Glutamatergic neuron (in vitro differentiated cells): ENCODE measurements around the gene SLC4A7. TPM values are rescaled to one million over a fixed set of nuclear protein-coding genes. Genes with fewer than 3 reads are reported as not detected.

Experiments used
- DNase-seq: peaks from one replicate; pipeline ENCODE4 v3.0.0; 2022
- H3K27ac Mint-ChIP-seq: one replicate; pipeline ENCODE4 v1.8.0; 2020; ENCODE audit warnings: mild to moderate bottlenecking, mixed read lengths, inconsistent platforms; ENCODE audit not compliant: unreplicated experiment
- H3K27me3 Mint-ChIP-seq: one replicate; pipeline ENCODE4 v1.8.0; 2020; ENCODE audit warnings: mild to moderate bottlenecking, moderate library complexity, mixed read lengths, inconsistent platforms; ENCODE audit not compliant: unreplicated experiment
- H3K36me3 Mint-ChIP-seq: one replicate; pipeline ENCODE4 v1.8.0; 2020; ENCODE audit warnings: mild to moderate bottlenecking, mixed read lengths, inconsistent platforms; ENCODE audit not compliant: unreplicated experiment
- H3K4me1 Mint-ChIP-seq: one replicate; pipeline ENCODE4 v1.8.0; 2020; ENCODE audit warnings: mild to moderate bottlenecking, low read depth, mixed read lengths, inconsistent platforms; ENCODE audit not compliant: unreplicated experiment
- H3K4me3 Mint-ChIP-seq: one replicate; pipeline ENCODE4 v1.8.0; 2020; ENCODE audit warnings: mild to moderate bottlenecking, mixed read lengths, inconsistent platforms; ENCODE audit not compliant: unreplicated experiment
- H3K9me3 Mint-ChIP-seq: one replicate; pipeline ENCODE4 v1.8.0; 2020; ENCODE audit warnings: mild to moderate bottlenecking, moderate library complexity, mixed read lengths, inconsistent platforms; ENCODE audit not compliant: unreplicated experiment
- CTCF ChIP-seq: fragments of 200-600 bp; sonication (generic); IDR thresholded peaks from one replicate; pipeline ENCODE4 v1.5.0; 2021; ENCODE audit not compliant: partially characterized antibody, unreplicated experiment
- total RNA-seq: library from RNA; stranded (reverse); fragmentation: NEBNext Ultra II Directional; extraction: Animal tissue kit (Norgen Biotek cat#: 25700); gene quantifications from one replicate; pipeline ENCODE4 v1.2.1, GENCODE V29; 2021; ENCODE audit not compliant: unreplicated experiment

Gene SLC4A7
- total RNA-seq, 1 donor from 2014 or later: 67.0 TPM

- no peaks in the 10 kb centered on the region for H3K9me3 Mint-ChIP-seq
- no peak overlapping the region for H3K4me3 Mint-ChIP-seq
- H3K27ac Mint-ChIP-seq: no peak overlapping the region
- no peaks in the 10 kb centered on the region for H3K36me3 Mint-ChIP-seq
- TF ChIP-seq CTCF: no peak
- H3K4me1 Mint-ChIP-seq: no peaks in the 10 kb centered on the region
- no peak for DNase-seq
- no peaks in the 10 kb centered on the region for H3K27me3 Mint-ChIP-seq
Measured at GRCh38 chr3:27526614-27527315, 42.6 kb upstream of the SLC4A7 start.

GRCh38 chr3:27521872-27522265, 37.7 kb upstream of the SLC4A7 start:
- H3K27me3 Mint-ChIP-seq: no peaks in the 10 kb centered on the region
- no peaks in the 10 kb centered on the region for H3K4me1 Mint-ChIP-seq
- no peak overlapping the region for H3K4me3 Mint-ChIP-seq
- no peak for DNase-seq
- no peak for TF ChIP-seq CTCF
- H3K36me3 Mint-ChIP-seq: no peaks in the 10 kb centered on the region
- no peak overlapping the region for H3K27ac Mint-ChIP-seq
- no peaks in the 10 kb centered on the region for H3K9me3 Mint-ChIP-seq

- no peak for TF ChIP-seq CTCF
- Mint-ChIP-seq H3K27ac (no peak overlapping the region), H3K27me3 (no peaks in the 10 kb centered on the region), H3K4me1 (no peaks in the 10 kb centered on the region), H3K9me3 (no peaks in the 10 kb centered on the region), H3K4me3 (no peak overlapping the region), H3K36me3 (no peaks in the 10 kb centered on the region)
- no peak for DNase-seq
Measured at GRCh38 chr3:27521179-27521871, 37.1 kb upstream of the SLC4A7 start.

GRCh38 chr3:27511724-27512422, 27.7 kb upstream of the SLC4A7 start:
- H3K27me3 Mint-ChIP-seq: no peaks in the 10 kb centered on the region
- H3K4me3 Mint-ChIP-seq: no peak overlapping the region
- DNase-seq: no peak
- no peaks in the 10 kb centered on the region for H3K36me3 Mint-ChIP-seq
- no peaks in the 10 kb centered on the region for H3K9me3 Mint-ChIP-seq
- TF ChIP-seq CTCF: no peak
- no peak overlapping the region for H3K27ac Mint-ChIP-seq
- H3K4me1 Mint-ChIP-seq: no peaks in the 10 kb centered on the region

- H3K4me3 Mint-ChIP-seq: no peak overlapping the region
- no peaks in the 10 kb centered on the region for H3K9me3 Mint-ChIP-seq
- no peaks in the 10 kb centered on the region for H3K4me1 Mint-ChIP-seq
- TF ChIP-seq CTCF: no peak
- no peak overlapping the region for H3K27ac Mint-ChIP-seq
- no peaks in the 10 kb centered on the region for H3K36me3 Mint-ChIP-seq
- no peaks in the 10 kb centered on the region for H3K27me3 Mint-ChIP-seq
- DNase-seq: no peak
Measured at GRCh38 chr3:27509376-27509775, 25.2 kb upstream of the SLC4A7 start.
